GM12878 (cell line): ENCODE data around the gene DNAI2. TPM values are rescaled to one million over a fixed set of nuclear protein-coding genes. Genes with fewer than 3 reads are reported as not detected.

Source experiments
- ATAC-seq: fragments of 200-7000 bp; cut with Tn5 transposase; 3 replicates; pipeline ENCODE4 v1.9.1; 2020; ENCODE audit warnings: mild to moderate bottlenecking, moderate library complexity
- BruUV-seq: library from RNA; stranded (reverse); fragments of 400-500 nt; replicated peaks from 2 replicates; lab custom pipeline; 2021; lab: Mats Ljungman, UMichigan
- CTCF ChIA-PET: fragments of 300-600 bp; sonication (Branson Sonifier 250); formaldehyde crosslinking; extraction: SDS; loops from one replicate; lab custom pipeline; 2021; ENCODE audit warnings: inconsistent platforms; lab: Yijun Ruan, JAX
- POLR2A ChIA-PET: fragments of 350-600 bp; formaldehyde crosslinking; extraction: SDS; loops from one replicate; lab custom pipeline; 2021; ENCODE audit warnings: inconsistent platforms; lab: Charles Lee
- RAD21 ChIA-PET: fragments of 300-600 bp; sonication (Branson Sonifier 250); formaldehyde crosslinking; loops from one replicate; lab custom pipeline; 2023; ENCODE audit warnings: antibody characterized with exemption; ENCODE audit not compliant: unreplicated experiment; lab: Charles Lee
- SMC1A ChIA-PET: fragments of 300-600 bp; sonication (Branson Sonifier 250); formaldehyde crosslinking; loops from one replicate; lab custom pipeline; 2023; ENCODE audit not compliant: unreplicated experiment, uncharacterized antibody; lab: Charles Lee
- DNase-seq: peaks from one replicate; pipeline ENCODE4 v3.0.0-alpha.2; 2011; ENCODE audit warnings: low read depth, low spot score
- FAIRE-seq: peaks from 3 replicates; lab custom pipeline; 2011; peaks lifted over from hg19 to GRCh38; lab: Jason Lieb, UNC
- H2AFZ ChIP-seq: 2 replicates; pipeline ENCODE4 v1.6.0; 2011; ENCODE audit warnings: low read depth, low read length, control low read depth; ENCODE audit not compliant: control insufficient read depth
- H3K27ac ChIP-seq: 2 replicates; pipeline ENCODE4 v1.5.1; 2011; ENCODE audit warnings: control low read depth; ENCODE audit not compliant: control insufficient read depth, insufficient read depth
- H3K27me3 ChIP-seq, 2 experiments: replicated peaks in 1 of 2; 2 replicates each; pipeline versions ENCODE4 v1.6.0 to v1.6.1; 2011; ENCODE audit warnings: low read length in 1 of 2; ENCODE audit not compliant: control insufficient read depth in 2 of 2, insufficient read depth in 2 of 2
- H3K36me3 ChIP-seq, 2 experiments: 2 replicates each; pipeline ENCODE4 v1.5.1; 2011; ENCODE audit warnings: low read length in 1 of 2; ENCODE audit not compliant: control insufficient read depth in 2 of 2, insufficient read depth in 2 of 2
- H3K4me1 ChIP-seq: 2 replicates; pipeline ENCODE4 v1.6.1; 2011; ENCODE audit warnings: mild to moderate bottlenecking, low read length, moderate library complexity, mixed read lengths; ENCODE audit not compliant: control insufficient read depth, insufficient read depth
- H3K4me2 ChIP-seq: 2 replicates; pipeline ENCODE4 v1.6.0; 2011; ENCODE audit warnings: control low read depth; ENCODE audit not compliant: control insufficient read depth, insufficient read depth
- H3K4me3 ChIP-seq: fragments of 200-600 bp; sonication (generic); 2 replicates; pipeline ENCODE4 v1.5.1; 2016
- H3K79me2 ChIP-seq: 2 replicates; pipeline ENCODE4 v1.6.0; 2011; ENCODE audit warnings: low read length; ENCODE audit not compliant: control insufficient read depth, insufficient read depth
- H3K9ac ChIP-seq: 2 replicates; pipeline ENCODE4 v1.8.0; 2011; ENCODE audit warnings: low read length, control low read depth, mixed read lengths; ENCODE audit not compliant: control insufficient read depth, insufficient read depth
- H3K9me3 ChIP-seq: replicated peaks from 3 replicates; pipeline ENCODE4 v1.5.1; 2011; ENCODE audit warnings: mild to moderate bottlenecking, low read length; ENCODE audit not compliant: control insufficient read depth, insufficient read depth
- H4K20me1 ChIP-seq: 2 replicates; pipeline ENCODE4 v1.6.0; 2011; ENCODE audit not compliant: control insufficient read depth, insufficient read depth
- CEBPB ChIP-seq, 2 experiments: fragments of 150-350 bp in 1 of 2; IDR thresholded peaks; 2 replicates each; pipeline ENCODE4 v1.6.1; 2012 to 2014; ENCODE audit warnings: low read depth in 2 of 2, low read length in 2 of 2, borderline replicate concordance in 1 of 2, inconsistent platforms in 1 of 2
- FOS ChIP-seq: IDR thresholded peaks from 3 replicates; pipeline ENCODE4 v1.6.1; 2011; ENCODE audit warnings: borderline replicate concordance; ENCODE audit not compliant: insufficient read length; ENCODE audit errors: extremely low read depth
- HDAC2 ChIP-seq: fragments of 200-600 bp; sonication (generic); IDR thresholded peaks from 2 replicates; pipeline ENCODE4 v1.6.1; 2017
- IKZF1 ChIP-seq: fragments of 450-650 bp; conservative IDR thresholded peaks from 2 replicates; pipeline ENCODE4 v1.6.1; 2017; ENCODE audit warnings: antibody characterized with exemption, mild to moderate bottlenecking
- JUNB ChIP-seq: IDR thresholded peaks from 2 replicates; pipeline ENCODE4 v1.6.1; 2016; ENCODE audit warnings: antibody characterized with exemption, mild to moderate bottlenecking
- JUND ChIP-seq: IDR thresholded peaks from 2 replicates; pipeline ENCODE4 v1.6.1; 2012; ENCODE audit warnings: low read depth, mild to moderate bottlenecking, low read length, improper control_type of control experiment, moderate library complexity
- MEF2B ChIP-seq: fragments of 450-650 bp; IDR thresholded peaks from 2 replicates; pipeline ENCODE4 v1.6.1; 2018; ENCODE audit warnings: mild to moderate bottlenecking, moderate library complexity; ENCODE audit not compliant: partially characterized antibody, poor library complexity, severe bottlenecking
- MYC ChIP-seq: IDR thresholded peaks from 2 replicates; pipeline ENCODE4 v1.6.1; 2011; ENCODE audit warnings: mild to moderate bottlenecking, low read length, moderate library complexity, inconsistent platforms; ENCODE audit not compliant: insufficient read depth, insufficient replicate concordance, insufficient read length, severe bottlenecking
- NBN ChIP-seq: fragments of 450-650 bp; IDR thresholded peaks from 2 replicates; pipeline ENCODE4 v1.6.1; 2016
- RBBP5 ChIP-seq: fragments of 200-600 bp; sonication (generic); conservative IDR thresholded peaks from 2 replicates; pipeline ENCODE4 v1.6.1; 2016
- SIN3A ChIP-seq: IDR thresholded peaks from 2 replicates; pipeline ENCODE4 v1.6.1; 2012; ENCODE audit warnings: low read depth, low read length, improper control_type of control experiment
- SP1 ChIP-seq: IDR thresholded peaks from one replicate; pipeline ENCODE4 v1.6.1; 2011; ENCODE audit warnings: low read depth, low read length
- SRF ChIP-seq, 2 experiments: IDR thresholded peaks; 2 replicates each; pipeline ENCODE4 v1.6.1; 2011; ENCODE audit warnings: low read depth in 2 of 2, low read length in 2 of 2, mild to moderate bottlenecking in 1 of 2, moderate library complexity in 1 of 2
- WGBS: methylation state at CpG from one replicate; pipeline ENCODE4 v1.1.6; 2016; ENCODE audit warnings: low lambda C conversion rate; ENCODE audit not compliant: insufficient replicate concordance, insufficient coverage; ENCODE audit errors: missing lambda C conversion rate; 5-methylcytosine and 5-hydroxymethylcytosine counted together
- in situ Hi-C: fragments of 300-500 bp; cut with MboI; formaldehyde crosslinking; loops from 9 replicates; pipeline ENCODE4 v1.14.3; 2018; ENCODE audit warnings: mixed read lengths
- intact Hi-C: fragments of 100-400 bp; cut with micrococcal nuclease; formaldehyde crosslinking; loops from one replicate; pipeline ENCODE4 v1.14.2; 2022; ENCODE audit not compliant: unreplicated experiment
- polyA plus RNA-seq, 11 experiments: library from polyadenylated mRNA; depleted of rRNA in 4 of 11; unstranded in 6 of 11; stranded (reverse) in 5 of 11; fragments of >200 nt; fragmentation: Nextera tagmentation in 4 of 11; fragmentation: Illumina TruSeq in 1 of 11; extraction: Ambion mirVana in 4 of 11; extraction: Trizol in 1 of 11; gene quantifications; 1 replicate in 1 of 11; 2 replicates in 10 of 11; pipeline versions ENCODE4 v1.2.1 to v1.2.3, GENCODE V29; 2011 to 2016; ENCODE audit warnings: inconsistent platforms in 2 of 11, missing spikeins in 2 of 11, low read depth in 1 of 11
- total RNA-seq, 4 experiments: library from RNA; depleted of rRNA in 3 of 4; stranded (reverse); fragments of >200 nt in 3 of 4; fragmentation: Illumina TruSeq in 1 of 4; extraction: Trizol in 1 of 4; gene quantifications; 2 replicates each; pipeline versions ENCODE4 v1.2.1 to v1.2.3, GENCODE V29; 2013 to 2021
- TF ChIP-seq, protein P1 (sequence below): IDR thresholded peaks from 2 replicates; pipeline ENCODE4 v1.6.1; 2011; ENCODE audit warnings: borderline replicate concordance, low read depth, mild to moderate bottlenecking, moderate library complexity, mixed read lengths, low read length; ENCODE audit not compliant: insufficient read depth; ENCODE audit errors: extremely low read length
- TF ChIP-seq, protein P2 (sequence below): fragments of 450-650 bp; IDR thresholded peaks from 2 replicates; pipeline ENCODE4 v1.6.1; 2016; ENCODE audit warnings: mild to moderate bottlenecking
- TF ChIP-seq, protein P3 (sequence below): IDR thresholded peaks from 2 replicates; pipeline ENCODE4 v1.6.1; 2011; ENCODE audit warnings: borderline replicate concordance, low read depth, mild to moderate bottlenecking, moderate library complexity, low read length; ENCODE audit not compliant: insufficient read depth, poor library complexity, severe bottlenecking
- TF ChIP-seq, protein P4 (sequence below): fragments of 450-650 bp; IDR thresholded peaks from 2 replicates; pipeline ENCODE4 v1.6.1; 2018; ENCODE audit warnings: borderline replicate concordance, mild to moderate bottlenecking; ENCODE audit not compliant: partially characterized antibody

DNAI2 gene
- total and polyA plus RNA-seq, 10 of the 15 experiments (the other 5 are each of a cell fraction or from before 2014, with no cell fraction given) = 0.04 to 1.8 (median 0.13) TPM

DNA sequence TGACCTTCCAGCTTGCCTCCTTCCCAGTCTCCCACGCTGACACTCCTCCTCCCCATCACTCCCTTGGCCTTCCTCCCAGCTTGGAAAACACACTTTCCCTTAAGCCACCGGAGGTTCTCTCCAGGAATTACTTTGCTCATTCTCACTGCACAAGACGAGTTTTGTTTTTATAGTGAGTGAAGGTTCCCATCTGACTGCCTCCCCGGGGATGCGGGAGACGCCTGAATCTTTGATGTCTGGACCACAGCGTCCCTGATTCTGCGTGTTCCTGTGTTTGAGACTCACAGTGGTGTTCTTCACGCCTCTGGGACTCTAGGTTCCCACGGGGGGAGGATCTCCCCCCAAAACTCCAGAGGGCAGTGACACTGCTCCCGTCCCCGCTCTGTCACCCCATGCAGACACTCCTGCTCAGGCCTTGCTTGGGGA is 2.0 kb downstream of the DNAI2 start:
- ATAC-seq (no peak), DNase-seq (no peak), FAIRE-seq (no peak)
- no peaks in the 10 kb centered on the region for H3K36me3 ChIP-seq
- H3K27me3 ChIP-seq = no peaks in the 10 kb centered on the region
- H3K4me2 ChIP-seq = no peak overlapping the region
- H3K9ac ChIP-seq = no peak overlapping the region
- TF ChIP-seq MEF2B = peak; percentile 82
- TF ChIP-seq JUND = no peak
- no peak for TF ChIP-seq MYC
- TF ChIP-seq, protein P1, sequence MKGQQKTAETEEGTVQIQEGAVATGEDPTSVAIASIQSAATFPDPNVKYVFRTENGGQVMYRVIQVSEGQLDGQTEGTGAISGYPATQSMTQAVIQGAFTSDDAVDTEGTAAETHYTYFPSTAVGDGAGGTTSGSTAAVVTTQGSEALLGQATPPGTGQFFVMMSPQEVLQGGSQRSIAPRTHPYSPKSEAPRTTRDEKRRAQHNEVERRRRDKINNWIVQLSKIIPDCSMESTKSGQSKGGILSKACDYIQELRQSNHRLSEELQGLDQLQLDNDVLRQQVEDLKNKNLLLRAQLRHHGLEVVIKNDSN = no peak
- no peak for TF ChIP-seq IKZF1
- TF ChIP-seq HDAC2 = no peak
- TF ChIP-seq SRF (IDR thresholded peaks at IDR 0.05; ENCODE audit: low read depth in 2 of 2, low read length in 2 of 2) = no peak
- no peak for TF ChIP-seq RBBP5
- TF ChIP-seq NBN = no peak
- no peak for TF ChIP-seq CEBPB (IDR thresholded peaks at IDR 0.05; ENCODE audit: borderline replicate concordance in 1 of 2, low read depth in 2 of 2, low read length in 2 of 2)
- TF ChIP-seq JUNB = no peak
- TF ChIP-seq SP1 = no peak
- TF ChIP-seq SIN3A = no peak
- TF ChIP-seq FOS = no peak
- TF ChIP-seq, protein P2, sequence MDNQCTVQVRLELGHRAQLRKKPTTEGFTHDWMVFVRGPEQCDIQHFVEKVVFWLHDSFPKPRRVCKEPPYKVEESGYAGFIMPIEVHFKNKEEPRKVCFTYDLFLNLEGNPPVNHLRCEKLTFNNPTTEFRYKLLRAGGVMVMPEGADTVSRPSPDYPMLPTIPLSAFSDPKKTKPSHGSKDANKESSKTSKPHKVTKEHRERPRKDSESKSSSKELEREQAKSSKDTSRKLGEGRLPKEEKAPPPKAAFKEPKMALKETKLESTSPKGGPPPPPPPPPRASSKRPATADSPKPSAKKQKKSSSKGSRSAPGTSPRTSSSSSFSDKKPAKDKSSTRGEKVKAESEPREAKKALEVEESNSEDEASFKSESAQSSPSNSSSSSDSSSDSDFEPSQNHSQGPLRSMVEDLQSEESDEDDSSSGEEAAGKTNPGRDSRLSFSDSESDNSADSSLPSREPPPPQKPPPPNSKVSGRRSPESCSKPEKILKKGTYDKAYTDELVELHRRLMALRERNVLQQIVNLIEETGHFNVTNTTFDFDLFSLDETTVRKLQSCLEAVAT = no peak
- TF ChIP-seq, protein P3, sequence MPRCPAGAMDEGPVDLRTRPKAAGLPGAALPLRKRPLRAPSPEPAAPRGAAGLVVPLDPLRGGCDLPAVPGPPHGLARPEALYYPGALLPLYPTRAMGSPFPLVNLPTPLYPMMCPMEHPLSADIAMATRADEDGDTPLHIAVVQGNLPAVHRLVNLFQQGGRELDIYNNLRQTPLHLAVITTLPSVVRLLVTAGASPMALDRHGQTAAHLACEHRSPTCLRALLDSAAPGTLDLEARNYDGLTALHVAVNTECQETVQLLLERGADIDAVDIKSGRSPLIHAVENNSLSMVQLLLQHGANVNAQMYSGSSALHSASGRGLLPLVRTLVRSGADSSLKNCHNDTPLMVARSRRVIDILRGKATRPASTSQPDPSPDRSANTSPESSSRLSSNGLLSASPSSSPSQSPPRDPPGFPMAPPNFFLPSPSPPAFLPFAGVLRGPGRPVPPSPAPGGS = peak; percentile 53
- TF ChIP-seq, protein P4, sequence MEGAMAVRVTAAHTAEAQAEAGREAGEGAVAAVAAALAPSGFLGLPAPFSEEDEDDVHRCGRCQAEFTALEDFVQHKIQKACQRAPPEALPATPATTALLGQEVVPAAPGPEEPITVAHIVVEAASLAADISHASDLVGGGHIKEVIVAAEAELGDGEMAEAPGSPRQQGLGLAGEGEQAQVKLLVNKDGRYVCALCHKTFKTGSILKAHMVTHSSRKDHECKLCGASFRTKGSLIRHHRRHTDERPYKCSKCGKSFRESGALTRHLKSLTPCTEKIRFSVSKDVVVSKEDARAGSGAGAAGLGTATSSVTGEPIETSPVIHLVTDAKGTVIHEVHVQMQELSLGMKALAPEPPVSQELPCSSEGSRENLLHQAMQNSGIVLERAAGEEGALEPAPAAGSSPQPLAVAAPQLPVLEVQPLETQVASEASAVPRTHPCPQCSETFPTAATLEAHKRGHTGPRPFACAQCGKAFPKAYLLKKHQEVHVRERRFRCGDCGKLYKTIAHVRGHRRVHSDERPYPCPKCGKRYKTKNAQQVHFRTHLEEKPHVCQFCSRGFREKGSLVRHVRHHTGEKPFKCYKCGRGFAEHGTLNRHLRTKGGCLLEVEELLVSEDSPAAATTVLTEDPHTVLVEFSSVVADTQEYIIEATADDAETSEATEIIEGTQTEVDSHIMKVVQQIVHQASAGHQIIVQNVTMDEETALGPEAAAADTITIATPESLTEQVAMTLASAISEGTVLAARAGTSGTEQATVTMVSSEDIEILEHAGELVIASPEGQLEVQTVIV = no peak
- SMC1A ChIA-PET = interaction anchor here (0.8 to 2.2 kb wide), 5 partner anchors 8 to 103 kb away, joined by 3 to 12 read pairs (median 6); no protein-coding TSS in a partner anchor
- no peaks in the 10 kb centered on the region for H4K20me1 ChIP-seq
- 51% methylated on average over 12 of the region's 12 CpGs for WGBS
- RAD21 ChIA-PET = interaction anchor here (1.0 to 2.1 kb wide), 3 partner anchors 9 to 19 kb away, joined by 3 to 11 read pairs (median 6); no protein-coding TSS in a partner anchor
- in situ Hi-C loops = loop anchor here (10.0 to 25.0 kb wide), 2 partner anchors 61 to 1864 kb away; partner anchors contain the start of gene TTYH2
- no peak overlapping the region for H3K4me3 ChIP-seq
- POLR2A ChIA-PET = interaction anchor here (0.6 kb wide), 1 partner anchor 12 kb away, joined by 4 read pairs; no protein-coding TSS in a partner anchor
- H3K27ac ChIP-seq = peak overlapping the region; percentile 8; the same call in 1 of the 2 replicates
- no peaks in the 10 kb centered on the region for H3K79me2 ChIP-seq
- H3K9me3 ChIP-seq = no peaks in the 10 kb centered on the region
- no peak overlapping the region for H2AFZ ChIP-seq
- BruUV-seq = no TSS peak
- H3K4me1 ChIP-seq = peaks cover 32% of the 10 kb centered on the region
- CTCF ChIA-PET = interaction anchor here (1.4 to 3.0 kb wide), 4 partner anchors 9 to 92 kb away, joined by 4 to 26 read pairs (median 12); partner anchors contain the start of gene GPR142
- intact Hi-C loops = no loop called here
